HG03439 (cell line): ENCODE data around the gene OPCML.
"Not testable (repeated sequence)": the region's sequence is repeated elsewhere in the genome, so short reads cannot be mapped to it uniquely, and the experiment has no call there.

ENCODE experiments used
- ATAC-seq: cut with Tn5 transposase; IDR thresholded peaks from one replicate; pipeline ENCODE4 v1.9.1; 2021; ENCODE audit warnings: mild to moderate bottlenecking, moderate library complexity; ENCODE audit not compliant: unreplicated experiment

The OPCML gene

DNA sequence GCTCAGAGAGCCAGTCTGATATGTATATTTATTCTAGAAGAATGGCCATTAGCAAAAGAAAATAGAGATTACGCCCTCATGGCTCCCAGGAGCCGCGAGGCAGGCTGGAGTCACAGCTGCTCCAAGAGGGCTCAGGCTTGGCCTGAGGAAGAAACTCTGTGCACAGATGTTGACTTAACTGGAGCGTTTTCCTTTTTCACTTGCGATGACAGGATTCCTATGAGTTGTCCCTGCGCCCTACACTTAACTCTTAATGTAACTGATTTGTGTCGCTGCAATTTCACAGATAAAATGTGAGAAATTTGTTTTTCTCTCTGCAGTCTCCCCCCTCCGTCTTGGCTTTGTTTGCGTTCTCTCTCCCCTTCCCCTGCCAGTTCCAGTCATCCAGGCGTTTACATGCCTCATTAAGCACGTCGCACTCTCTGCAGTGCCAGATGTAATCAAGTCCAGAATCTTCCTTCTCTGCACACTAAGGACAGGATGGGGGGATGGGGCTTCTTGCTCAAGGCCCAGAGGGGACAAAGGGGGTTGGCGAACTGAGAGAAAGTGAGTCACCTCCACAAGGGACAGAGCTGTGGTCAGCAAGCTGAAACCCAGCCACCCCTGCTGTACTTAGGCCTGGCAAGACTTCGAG lies 1101.8 kb downstream of the OPCML start:
- ATAC-seq = no peak

- ATAC-seq = no peak
Measured at GRCh38 chr11:132429685-132430084, 1102.6 kb downstream of the OPCML start.

GRCh38 chr11:132427611-132428010 lies 1104.7 kb downstream of the OPCML start:
- ATAC-seq = no peak

GRCh38 chr11:132424433-132424832 lies 1107.9 kb downstream of the OPCML start:
- ATAC-seq = no peak

DNA sequence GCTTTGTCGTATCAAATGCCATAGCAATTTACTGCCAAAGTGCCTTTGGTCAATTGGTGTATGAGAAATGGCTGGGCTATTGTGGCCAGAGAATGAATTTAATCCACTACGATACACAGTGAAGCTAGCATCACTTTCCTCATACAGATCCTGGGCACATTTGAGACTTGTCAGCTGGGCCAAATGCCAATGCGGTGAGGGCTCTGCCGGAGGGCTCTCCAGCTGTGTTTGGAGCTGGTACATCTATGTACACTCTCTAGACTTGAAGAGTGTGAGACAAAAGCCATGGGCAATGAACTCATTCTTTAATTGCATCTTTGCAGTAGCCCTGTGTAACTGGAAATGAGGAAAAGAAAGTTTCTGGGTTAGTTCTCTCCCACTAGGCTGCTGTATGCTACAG lies 1109.0 kb downstream of the OPCML start:
- ATAC-seq = no peak

DNA sequence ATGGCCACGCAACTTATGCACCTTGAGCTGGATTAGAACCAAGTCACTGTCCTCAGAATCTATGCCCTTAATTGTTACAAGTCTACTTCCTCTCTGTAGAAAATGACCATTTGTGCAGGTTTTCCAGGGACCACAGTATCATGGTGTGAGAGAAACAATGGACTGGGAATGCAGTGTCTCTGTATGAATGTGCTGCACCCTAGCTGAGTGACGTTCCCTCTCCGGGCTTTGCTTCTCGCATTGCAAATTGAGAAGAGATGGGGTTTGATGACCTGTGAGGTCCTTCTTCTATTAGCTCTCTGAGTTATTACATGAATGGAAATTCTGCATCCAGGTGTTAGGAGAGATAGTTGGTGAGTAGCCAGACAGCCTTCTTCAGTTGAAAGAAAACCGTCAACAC lies 1109.6 kb downstream of the OPCML start:
- no peak for ATAC-seq

DNA sequence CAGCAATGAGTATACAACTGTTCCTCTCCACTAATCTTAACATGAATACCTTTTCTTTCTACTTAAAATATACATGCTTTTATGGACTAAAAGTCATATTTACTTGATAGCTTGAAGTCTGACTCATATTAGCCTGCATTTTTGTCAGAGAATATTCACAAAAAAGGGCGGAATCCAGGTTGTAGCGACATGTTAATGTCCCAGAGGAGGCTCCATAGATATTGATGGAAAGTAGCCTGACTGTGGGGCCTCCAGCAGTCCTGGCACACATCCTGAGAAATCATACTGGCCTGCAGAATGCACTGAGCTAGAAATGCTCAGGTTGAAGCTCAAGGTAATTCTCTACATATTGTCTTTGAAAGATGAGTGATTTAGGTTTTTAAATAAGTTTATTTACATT lies 1110.7 kb downstream of the OPCML start:
- no peak for ATAC-seq

- no peak for ATAC-seq
Measured at GRCh38 chr11:132414451-132414850, 1117.8 kb downstream of the OPCML start.

DNA sequence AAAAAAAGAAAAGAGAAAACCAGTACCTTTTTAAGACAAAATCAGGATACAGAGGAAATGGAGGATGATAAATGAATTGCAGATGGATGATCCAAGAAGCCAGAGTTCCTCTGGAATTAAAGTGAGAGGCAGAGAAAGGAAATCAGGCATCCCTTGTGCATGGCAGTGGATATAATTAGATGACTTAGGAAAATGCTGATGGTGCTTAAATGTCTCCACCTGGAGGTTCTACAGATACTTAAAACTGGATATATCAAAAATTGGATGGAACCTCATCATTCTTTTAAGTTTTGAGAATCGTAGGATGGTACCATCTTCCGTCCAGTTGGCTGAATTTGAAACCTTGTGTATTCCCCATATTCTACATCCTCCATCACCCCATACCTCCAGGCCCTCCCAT lies 1121.9 kb downstream of the OPCML start:
- ATAC-seq = no peak

- no peak for ATAC-seq
Measured at GRCh38 chr11:132409573-132410355, 1122.5 kb downstream of the OPCML start.

DNA sequence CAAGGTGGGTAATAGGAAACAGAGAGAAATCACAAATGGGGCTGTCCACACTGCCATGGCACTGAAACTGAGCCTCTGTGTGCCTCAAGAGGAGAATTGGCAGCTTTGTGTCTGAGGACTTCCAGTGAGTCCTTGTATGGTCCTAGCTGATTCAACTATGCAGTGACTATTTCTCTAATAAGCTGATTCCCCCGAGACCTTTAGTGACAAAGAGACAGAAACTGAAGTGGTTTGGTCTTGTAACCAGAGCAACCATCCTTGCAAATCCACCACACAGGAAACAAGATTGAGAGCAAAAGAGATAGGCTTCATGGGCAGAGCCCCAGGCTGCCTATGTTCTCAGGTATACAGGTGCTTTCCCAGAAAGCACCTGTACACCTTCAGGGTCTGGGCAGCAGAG lies 1123.4 kb downstream of the OPCML start:
- no peak for ATAC-seq

GRCh38 chr11:132405728-132406127 lies 1126.6 kb downstream of the OPCML start:
- no peak for ATAC-seq

DNA sequence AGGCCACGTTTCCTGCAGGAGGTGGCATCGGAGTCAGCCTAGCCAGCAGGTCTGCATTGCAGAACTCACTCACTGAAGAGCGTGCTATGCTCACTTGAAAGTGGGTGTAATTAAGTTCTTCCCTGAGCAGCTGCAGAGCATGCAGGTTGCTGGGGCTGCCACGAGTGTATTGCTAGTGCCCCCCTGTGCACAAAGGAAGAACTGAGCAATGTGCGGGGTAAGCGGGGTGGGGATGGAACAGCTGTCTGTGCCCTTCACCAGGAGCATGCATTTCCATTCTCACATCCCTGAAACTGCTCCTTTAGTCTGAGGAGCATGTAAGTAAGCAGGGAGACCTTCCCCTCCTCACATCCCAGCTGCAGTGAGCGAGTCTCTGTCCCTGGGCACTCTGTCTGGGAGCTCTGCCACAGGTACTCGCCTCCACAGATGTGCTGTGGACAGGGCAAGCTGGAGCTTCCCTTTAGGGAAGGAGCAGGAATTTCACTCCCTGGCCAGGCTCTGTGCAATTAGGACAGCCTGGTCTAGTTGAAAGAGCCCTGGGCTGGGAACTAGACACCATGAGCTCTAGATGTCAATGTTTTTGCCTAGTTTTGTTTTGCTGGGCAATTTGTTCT lies 1130.1 kb downstream of the OPCML start:
- peak; percentile 96 for ATAC-seq

- no peak for ATAC-seq
Measured at GRCh38 chr11:132396318-132396717, 1136.0 kb downstream of the OPCML start.

DNA sequence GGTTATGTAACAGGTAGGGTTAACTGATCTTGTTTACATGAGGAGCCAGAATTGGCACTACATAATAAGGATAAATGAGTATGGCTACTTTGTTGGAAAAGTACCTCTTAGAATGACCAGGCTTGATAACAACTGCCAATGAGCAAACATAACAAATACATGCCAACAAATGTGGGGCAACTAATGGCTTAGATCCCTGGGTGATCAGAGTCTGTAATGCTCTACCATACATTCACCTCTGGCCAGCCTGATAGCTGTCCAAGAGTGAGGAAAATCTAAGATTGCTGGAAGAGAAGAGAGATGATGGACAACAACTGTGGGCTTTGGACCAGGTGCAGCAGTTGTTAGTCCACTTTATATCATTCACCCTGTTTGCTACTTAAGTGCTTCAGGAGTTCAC lies 1136.9 kb downstream of the OPCML start:
- ATAC-seq = no peak

- no peak for ATAC-seq
Measured at GRCh38 chr11:132379540-132379939, 1152.8 kb downstream of the OPCML start.

GRCh38 chr11:132373405-132374143 lies 1158.7 kb downstream of the OPCML start:
- no peak for ATAC-seq

DNA sequence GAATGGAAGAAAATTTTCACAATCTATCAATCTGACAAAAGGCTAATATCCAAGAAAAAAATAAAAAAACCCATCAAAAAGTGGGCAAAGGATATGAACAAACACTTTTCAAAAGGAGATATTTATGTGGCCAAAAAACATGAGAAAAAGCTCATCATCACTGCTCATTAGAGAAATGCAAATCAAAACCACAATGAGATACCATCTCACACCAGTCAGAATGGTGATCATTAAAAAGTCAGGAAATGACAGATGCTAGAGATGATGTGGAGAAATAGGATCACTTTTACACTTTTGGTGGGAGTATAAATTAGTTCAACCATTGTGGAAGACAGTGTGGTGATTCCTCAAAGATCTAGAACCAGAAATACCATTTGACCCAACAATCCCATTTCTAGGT lies 1162.2 kb downstream of the OPCML start:
- ATAC-seq = not testable (repeated sequence)

DNA sequence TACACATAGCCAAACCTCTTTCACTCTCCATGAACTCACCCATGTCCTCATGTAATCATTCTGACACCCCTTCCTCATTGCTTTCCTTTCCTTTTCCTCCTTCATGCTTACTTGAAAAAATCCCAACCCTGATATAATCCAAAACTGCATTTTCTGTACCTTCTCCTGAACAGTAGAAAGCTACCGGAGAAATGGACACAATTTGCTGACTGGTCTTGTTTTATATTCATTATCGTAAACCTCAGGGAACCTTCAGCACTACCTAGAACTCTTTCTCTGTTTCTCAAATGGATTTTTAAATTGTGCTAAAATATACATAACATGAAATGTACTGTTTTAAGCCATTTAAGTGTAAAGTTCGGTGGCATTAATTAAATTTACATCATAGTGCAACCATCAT lies 1165.0 kb downstream of the OPCML start:
- ATAC-seq = no peak

- ATAC-seq = no peak
Measured at GRCh38 chr11:132365650-132366049, 1166.7 kb downstream of the OPCML start.
